Measurements from ENCODE around the gene EHMT1.

EHMT1 gene

GRCh38 chr9:137648396-137648795 is 29.6 kb downstream of the EHMT1 start:
- DNase-seq: no peak

- no peak for DNase-seq
Observed at GRCh38 chr9:137649553-137649952, 30.7 kb downstream of the EHMT1 start.

- no peak for DNase-seq
Observed at GRCh38 chr9:137650259-137650658, 31.5 kb downstream of the EHMT1 start.

GRCh38 chr9:137650779-137651178 is 32.0 kb downstream of the EHMT1 start:
- no peak for DNase-seq

GRCh38 chr9:137656416-137656815 is 37.6 kb downstream of the EHMT1 start:
- DNase-seq: no peak

GRCh38 chr9:137657606-137658005 is 38.8 kb downstream of the EHMT1 start:
- no peak for DNase-seq

- DNase-seq: no peak
Observed at GRCh38 chr9:137658781-137659180, 40.0 kb downstream of the EHMT1 start.

- DNase-seq: no peak
Observed at GRCh38 chr9:137660144-137660543, 41.3 kb downstream of the EHMT1 start.

- DNase-seq: no peak
Observed at GRCh38 chr9:137663584-137663983, 44.8 kb downstream of the EHMT1 start.

- no peak for DNase-seq
Observed at GRCh38 chr9:137664676-137665075, 45.9 kb downstream of the EHMT1 start.

GRCh38 chr9:137665226-137665625 is 46.4 kb downstream of the EHMT1 start:
- DNase-seq: no peak

- DNase-seq: no peak
Observed at GRCh38 chr9:137665697-137666512, 47.1 kb downstream of the EHMT1 start.

GRCh38 chr9:137666513-137666822 is 47.7 kb downstream of the EHMT1 start:
- DNase-seq: no peak

- no peak for DNase-seq
Observed at GRCh38 chr9:137666955-137667670, 48.3 kb downstream of the EHMT1 start.

GRCh38 chr9:137668203-137668602 is 49.4 kb downstream of the EHMT1 start:
- no peak for DNase-seq

GRCh38 chr9:137669261-137669672 is 50.5 kb downstream of the EHMT1 start:
- DNase-seq: no peak

GRCh38 chr9:137670391-137671195 is 51.8 kb downstream of the EHMT1 start:
- DNase-seq: no peak

- DNase-seq: no peak
Observed at GRCh38 chr9:137671196-137671538, 52.4 kb downstream of the EHMT1 start.

GRCh38 chr9:137671721-137672120 is 52.9 kb downstream of the EHMT1 start:
- DNase-seq: no peak

GRCh38 chr9:137672907-137673791 is 54.3 kb downstream of the EHMT1 start:
- peak; percentile 68 for DNase-seq

GRCh38 chr9:137673886-137674285 is 55.1 kb downstream of the EHMT1 start:
- DNase-seq: no peak

- DNase-seq: no peak
Observed at GRCh38 chr9:137674307-137674975, 55.6 kb downstream of the EHMT1 start.

Data from CD4-positive, alpha-beta T cell treated with Interleukin-12 subunit alpha and Interleukin-12 subunit beta, for 1 hour (primary cell).